OCI-LY3 (cell line): ENCODE data around the gene METTL3.

Source experiments
- EZH2phosphoT487 ChIP-seq: fragments of 200-600 bp; shearing (Covaris generic); IDR thresholded peaks from 2 replicates; pipeline ENCODE4 v1.6.1; 2018; ENCODE audit warnings: antibody characterized with exemption, mixed run types, low read depth
- TF ChIP-seq, protein P1 (sequence below): fragments of 200-600, 300-600 bp; sonication (generic); IDR thresholded peaks from 2 replicates; pipeline ENCODE4 v1.5.1; 2014; ENCODE audit warnings: antibody characterized with exemption, low read length, low read depth

- TF ChIP-seq, protein P1, sequence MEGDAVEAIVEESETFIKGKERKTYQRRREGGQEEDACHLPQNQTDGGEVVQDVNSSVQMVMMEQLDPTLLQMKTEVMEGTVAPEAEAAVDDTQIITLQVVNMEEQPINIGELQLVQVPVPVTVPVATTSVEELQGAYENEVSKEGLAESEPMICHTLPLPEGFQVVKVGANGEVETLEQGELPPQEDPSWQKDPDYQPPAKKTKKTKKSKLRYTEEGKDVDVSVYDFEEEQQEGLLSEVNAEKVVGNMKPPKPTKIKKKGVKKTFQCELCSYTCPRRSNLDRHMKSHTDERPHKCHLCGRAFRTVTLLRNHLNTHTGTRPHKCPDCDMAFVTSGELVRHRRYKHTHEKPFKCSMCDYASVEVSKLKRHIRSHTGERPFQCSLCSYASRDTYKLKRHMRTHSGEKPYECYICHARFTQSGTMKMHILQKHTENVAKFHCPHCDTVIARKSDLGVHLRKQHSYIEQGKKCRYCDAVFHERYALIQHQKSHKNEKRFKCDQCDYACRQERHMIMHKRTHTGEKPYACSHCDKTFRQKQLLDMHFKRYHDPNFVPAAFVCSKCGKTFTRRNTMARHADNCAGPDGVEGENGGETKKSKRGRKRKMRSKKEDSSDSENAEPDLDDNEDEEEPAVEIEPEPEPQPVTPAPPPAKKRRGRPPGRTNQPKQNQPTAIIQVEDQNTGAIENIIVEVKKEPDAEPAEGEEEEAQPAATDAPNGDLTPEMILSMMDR = no peak
- no peak for TF ChIP-seq EZH2phosphoT487
Observed at GRCh38 chr14:21553266-21553665, 42.1 kb upstream of the METTL3 start.
